Measurements from ENCODE around the gene TNRC6A.

Gene TNRC6A

DNA sequence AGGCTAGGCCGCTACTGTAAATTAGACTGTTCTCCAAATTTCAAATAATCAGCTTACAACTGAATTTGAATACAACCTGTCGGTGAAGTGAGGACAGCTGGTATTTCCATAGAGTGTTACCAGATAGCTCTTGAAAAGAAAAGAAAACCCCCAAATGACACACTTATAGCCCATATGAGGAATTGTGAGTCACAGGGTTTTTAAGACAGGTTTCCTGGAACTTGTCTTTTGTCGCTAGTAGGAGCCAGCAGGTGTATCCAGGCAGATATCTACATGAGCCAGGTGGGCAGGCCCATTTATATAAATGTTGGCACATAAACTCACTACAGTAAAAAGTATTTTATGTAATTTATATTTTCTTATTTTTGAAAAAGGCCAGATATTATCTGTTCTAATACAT lies 24.0 kb downstream of the TNRC6A start:
- ChIA-PET POLR2A (no interaction called here), CTCF (no interaction called here)
- TF ChIP-seq SUZ12 (IDR thresholded peaks at IDR 0.05) (no peak), TARDBP (IDR thresholded peaks at IDR 0.05) (no peak), SP1 (IDR thresholded peaks at IDR 0.05) (no peak), BHLHE40 (IDR thresholded peaks at IDR 0.05; ENCODE audit: borderline replicate concordance) (no peak)
- no peak for DNase-seq (ENCODE audit: extremely low spot score)

DNA sequence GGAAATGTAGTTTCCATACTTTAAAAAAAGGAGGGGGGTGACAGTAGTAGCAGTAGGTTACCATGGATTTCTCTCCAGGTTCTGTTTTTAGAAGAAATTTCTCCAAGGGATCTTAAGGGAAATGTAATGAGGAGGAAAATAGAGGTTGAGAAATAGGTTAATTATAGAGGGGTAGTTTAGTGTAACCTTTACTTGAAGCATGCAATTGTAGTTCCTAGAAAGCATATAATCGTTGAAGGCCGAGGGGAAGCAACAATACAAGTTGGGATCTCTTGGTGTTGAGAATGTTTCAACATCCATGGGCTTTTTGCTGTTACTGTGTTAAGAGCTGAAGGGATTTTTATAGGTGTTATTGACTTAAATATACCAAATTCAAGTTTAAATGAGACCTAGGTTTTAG lies 25.1 kb downstream of the TNRC6A start:
- ChIA-PET CTCF (no interaction called here), POLR2A (no interaction called here)
- DNase-seq (ENCODE audit: extremely low spot score): no peak
- TF ChIP-seq FOXM1 (IDR thresholded peaks at IDR 0.05; ENCODE audit: borderline replicate concordance): no peak
- no peak for TF ChIP-seq ELF4 (IDR thresholded peaks at IDR 0.05)
- TF ChIP-seq L3MBTL2 (conservative IDR thresholded peaks at IDR 0.05): no peak
- no peak for TF ChIP-seq ARNT (IDR thresholded peaks at IDR 0.05)
- TF ChIP-seq TARDBP (IDR thresholded peaks at IDR 0.05): no peak
- no peak for TF ChIP-seq FOXA1 (IDR thresholded peaks at IDR 0.05)
- no peak for TF ChIP-seq BHLHE40 (IDR thresholded peaks at IDR 0.05; ENCODE audit: borderline replicate concordance)
- no peak for TF ChIP-seq NFRKB (IDR thresholded peaks at IDR 0.05)

DNA sequence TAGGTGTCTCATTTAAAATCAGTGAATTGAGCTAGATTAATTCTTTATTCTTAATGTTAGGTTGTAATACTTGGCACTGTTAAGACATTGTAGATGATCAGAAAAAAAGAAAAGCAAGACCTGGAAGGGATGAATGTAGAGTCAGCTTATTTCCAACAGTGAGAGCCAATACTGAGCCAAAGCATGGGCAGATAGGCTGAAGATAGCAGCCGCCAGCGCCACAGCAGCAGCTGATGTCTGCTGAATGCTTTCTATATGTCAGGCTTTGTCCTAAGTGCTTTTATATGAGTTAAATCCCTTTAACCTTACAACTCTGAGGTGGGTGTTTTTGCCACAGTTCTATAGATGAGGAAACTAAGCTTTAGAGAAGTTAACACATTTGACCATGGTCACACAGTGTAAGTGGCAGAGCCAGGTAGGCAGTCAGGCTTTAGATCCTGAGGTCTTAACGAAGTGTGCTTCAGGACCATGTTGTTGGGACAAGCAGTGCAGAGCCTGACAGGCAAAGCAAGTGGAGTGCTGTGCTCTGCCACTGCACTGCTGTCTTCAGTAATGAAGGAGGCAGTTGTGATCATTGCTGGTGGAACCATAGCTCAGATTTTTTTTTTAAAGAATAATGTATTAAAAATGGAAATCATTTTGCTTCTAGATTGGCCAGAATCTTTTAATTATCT lies 25.9 kb downstream of the TNRC6A start:
- ChIA-PET CTCF (no interaction called here), POLR2A (no interaction called here)
- no peak for TF ChIP-seq L3MBTL2 (conservative IDR thresholded peaks at IDR 0.05)
- TF ChIP-seq, protein P1, sequence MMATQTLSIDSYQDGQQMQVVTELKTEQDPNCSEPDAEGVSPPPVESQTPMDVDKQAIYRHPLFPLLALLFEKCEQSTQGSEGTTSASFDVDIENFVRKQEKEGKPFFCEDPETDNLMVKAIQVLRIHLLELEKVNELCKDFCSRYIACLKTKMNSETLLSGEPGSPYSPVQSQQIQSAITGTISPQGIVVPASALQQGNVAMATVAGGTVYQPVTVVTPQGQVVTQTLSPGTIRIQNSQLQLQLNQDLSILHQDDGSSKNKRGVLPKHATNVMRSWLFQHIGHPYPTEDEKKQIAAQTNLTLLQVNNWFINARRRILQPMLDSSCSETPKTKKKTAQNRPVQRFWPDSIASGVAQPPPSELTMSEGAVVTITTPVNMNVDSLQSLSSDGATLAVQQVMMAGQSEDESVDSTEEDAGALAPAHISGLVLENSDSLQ (IDR thresholded peaks at IDR 0.05): no peak
- DNase-seq (ENCODE audit: extremely low spot score): no peak

DNA sequence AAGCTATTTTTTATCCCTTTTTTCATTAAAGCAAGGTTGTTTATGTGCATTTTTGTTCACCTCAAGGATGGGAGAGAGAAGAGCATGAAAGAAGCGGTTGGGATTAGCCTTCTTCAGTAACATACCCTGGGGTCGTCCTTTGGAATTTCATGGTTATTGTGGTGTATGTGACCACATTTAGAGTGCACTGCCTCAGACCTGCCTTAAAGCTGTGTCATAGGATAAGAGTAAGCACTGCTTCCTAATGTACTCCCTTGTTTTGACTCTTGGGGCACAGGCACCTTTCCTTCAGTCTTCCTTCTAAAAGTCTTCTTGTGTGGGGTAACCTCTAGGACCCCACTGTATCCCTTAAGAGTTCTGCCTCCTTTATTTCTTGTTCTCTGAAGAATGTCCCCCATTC lies 28.9 kb downstream of the TNRC6A start:
- ChIA-PET CTCF (interaction anchor here (0.9 kb wide), 1 partner anchor 8 kb away, joined by 3 read pairs; no protein-coding TSS in a partner anchor), POLR2A (no interaction called here)
- TF ChIP-seq CTBP1 (IDR thresholded peaks at IDR 0.05; ENCODE audit: borderline replicate concordance) (no peak), ELF4 (IDR thresholded peaks at IDR 0.05) (no peak), NFRKB (IDR thresholded peaks at IDR 0.05) (no peak), HDGF (IDR thresholded peaks at IDR 0.05; ENCODE audit: borderline replicate concordance) (no peak), LEF1 (IDR thresholded peaks at IDR 0.05; ENCODE audit: borderline replicate concordance) (no peak), ZNF384 (IDR thresholded peaks at IDR 0.05) (no peak), SP1 (IDR thresholded peaks at IDR 0.05) (no peak), FOXM1 (IDR thresholded peaks at IDR 0.05; ENCODE audit: borderline replicate concordance) (no peak), ARNT (IDR thresholded peaks at IDR 0.05) (no peak), TARDBP (IDR thresholded peaks at IDR 0.05) (no peak)
- TF ChIP-seq, protein P1 (IDR thresholded peaks at IDR 0.05): no peak
- DNase-seq (ENCODE audit: extremely low spot score): no peak

DNA sequence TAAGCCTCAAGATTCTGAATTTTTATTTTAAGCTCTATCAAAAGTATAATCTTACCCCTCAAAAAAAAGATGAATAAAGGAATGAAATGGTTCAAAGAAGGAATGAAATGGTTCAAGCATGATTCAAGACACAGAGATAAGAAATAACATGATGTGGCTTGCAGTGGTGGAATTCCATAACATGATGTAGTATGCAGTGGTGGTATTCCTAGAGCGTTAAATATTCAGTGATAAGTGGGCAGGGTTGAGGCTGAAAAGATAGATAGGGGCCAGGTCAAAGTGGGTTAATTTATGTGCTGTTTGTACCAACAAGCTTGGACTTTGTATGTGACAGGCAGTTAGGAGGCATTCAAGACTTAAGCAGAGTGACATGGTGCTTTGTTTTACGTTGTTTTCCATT lies 29.6 kb downstream of the TNRC6A start:
- ChIA-PET POLR2A (no interaction called here), CTCF (no interaction called here)
- no peak for TF ChIP-seq LEF1 (IDR thresholded peaks at IDR 0.05; ENCODE audit: borderline replicate concordance)
- TF ChIP-seq SUZ12 (IDR thresholded peaks at IDR 0.05): no peak
- no peak for TF ChIP-seq SP1 (IDR thresholded peaks at IDR 0.05)
- TF ChIP-seq HDGF (IDR thresholded peaks at IDR 0.05; ENCODE audit: borderline replicate concordance): no peak
- TF ChIP-seq FOXK2 (IDR thresholded peaks at IDR 0.05): no peak
- TF ChIP-seq FOXM1 (IDR thresholded peaks at IDR 0.05; ENCODE audit: borderline replicate concordance): no peak
- TF ChIP-seq FOXA1 (IDR thresholded peaks at IDR 0.05): no peak
- TF ChIP-seq ARNT (IDR thresholded peaks at IDR 0.05): no peak
- TF ChIP-seq BHLHE40 (IDR thresholded peaks at IDR 0.05; ENCODE audit: borderline replicate concordance): no peak
- TF ChIP-seq, protein P1 (IDR thresholded peaks at IDR 0.05): no peak
- no peak for TF ChIP-seq L3MBTL2 (conservative IDR thresholded peaks at IDR 0.05)
- no peak for TF ChIP-seq TARDBP (IDR thresholded peaks at IDR 0.05)
- TF ChIP-seq ELF4 (IDR thresholded peaks at IDR 0.05): no peak
- no peak for TF ChIP-seq NFRKB (IDR thresholded peaks at IDR 0.05)
- TF ChIP-seq CTBP1 (IDR thresholded peaks at IDR 0.05; ENCODE audit: borderline replicate concordance): no peak
- TF ChIP-seq ZNF384 (IDR thresholded peaks at IDR 0.05): no peak
- DNase-seq (ENCODE audit: extremely low spot score): no peak

DNA sequence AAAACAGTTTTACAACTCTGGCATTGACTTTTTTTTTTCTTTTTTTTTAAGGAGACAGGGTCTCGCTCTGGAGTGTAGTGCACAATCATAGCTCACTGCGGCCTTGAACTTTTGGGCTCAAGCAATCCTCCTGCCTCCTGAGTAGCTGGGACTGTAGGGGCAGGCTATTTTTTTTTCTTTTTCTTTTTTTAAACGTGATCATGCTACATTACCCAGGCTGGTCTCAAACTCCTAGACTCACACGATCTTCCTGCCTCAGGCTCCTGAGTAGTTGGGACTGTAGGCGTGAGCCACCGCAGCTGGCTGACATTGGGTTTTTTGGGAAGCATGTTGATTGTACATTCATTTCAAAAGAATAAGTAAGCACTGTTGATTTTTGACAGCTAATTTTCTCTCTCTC lies 32.1 kb downstream of the TNRC6A start:
- TF ChIP-seq SP1 (IDR thresholded peaks at IDR 0.05): no peak
- TF ChIP-seq ARNT (IDR thresholded peaks at IDR 0.05): no peak
- no peak for TF ChIP-seq CTBP1 (IDR thresholded peaks at IDR 0.05; ENCODE audit: borderline replicate concordance)
- no peak for TF ChIP-seq FOXK2 (IDR thresholded peaks at IDR 0.05)
- no peak for TF ChIP-seq L3MBTL2 (conservative IDR thresholded peaks at IDR 0.05)
- TF ChIP-seq, protein P1 (IDR thresholded peaks at IDR 0.05): no peak
- TF ChIP-seq LEF1 (IDR thresholded peaks at IDR 0.05; ENCODE audit: borderline replicate concordance): no peak
- no peak for TF ChIP-seq NFRKB (IDR thresholded peaks at IDR 0.05)
- TF ChIP-seq SUZ12 (IDR thresholded peaks at IDR 0.05): no peak
- TF ChIP-seq ZNF384 (IDR thresholded peaks at IDR 0.05): no peak
- no peak for TF ChIP-seq ELF4 (IDR thresholded peaks at IDR 0.05)
- TF ChIP-seq HDGF (IDR thresholded peaks at IDR 0.05; ENCODE audit: borderline replicate concordance): no peak
- no peak for TF ChIP-seq TARDBP (IDR thresholded peaks at IDR 0.05)
- TF ChIP-seq FOXA1 (IDR thresholded peaks at IDR 0.05): no peak
- POLR2A ChIA-PET: no interaction called here
- no peak for DNase-seq (ENCODE audit: extremely low spot score)
- CTCF ChIA-PET: no interaction called here
